Activated gamma-delta T cell treated with anti-CD3 and anti-CD28 coated beads, Interleukin-2, amount 50 U/mL, for 16 hours (primary cell): ENCODE measurements around the gene XDH.

Experiments
- DNase-seq: peaks from one replicate; pipeline ENCODE4 v3.0.0-alpha.2; 2020; ENCODE audit warnings: low read depth

XDH gene

DNA sequence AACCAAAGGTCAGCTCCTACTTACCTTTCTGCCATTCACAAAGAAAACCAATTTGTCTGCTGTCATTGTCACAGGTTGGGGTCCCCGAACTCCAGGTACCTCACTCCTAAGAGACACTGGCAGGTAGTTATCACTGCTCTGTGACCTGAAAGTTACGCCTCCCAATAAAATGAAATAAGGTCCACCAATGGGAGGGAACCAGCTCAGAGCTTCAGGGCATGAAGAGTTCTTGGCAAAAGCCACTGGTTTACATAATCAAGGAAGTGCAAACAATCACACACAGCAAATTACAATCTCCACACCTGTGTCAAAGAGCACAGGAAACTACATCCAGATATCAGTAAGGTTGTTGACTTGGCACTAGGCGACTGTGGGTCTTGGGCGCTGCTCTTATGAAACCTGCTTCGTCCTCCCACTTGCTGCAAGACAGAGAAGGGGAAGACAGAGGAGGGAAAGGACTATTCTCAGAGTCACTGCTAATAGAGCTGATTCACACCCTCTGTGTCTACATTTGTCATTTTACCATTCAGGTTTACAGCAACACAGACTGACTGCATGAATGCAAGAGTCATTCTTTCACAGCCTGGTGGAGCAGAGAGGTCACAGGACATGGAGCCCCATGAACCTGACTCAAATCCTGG, at the start of gene XDH:
TSS of gene XDH (minus strand) at position 142 of the 641 bp plus-strand sequence. CDS start at position 66, 76 bp downstream.
- DNase-seq: no peak

DNA sequence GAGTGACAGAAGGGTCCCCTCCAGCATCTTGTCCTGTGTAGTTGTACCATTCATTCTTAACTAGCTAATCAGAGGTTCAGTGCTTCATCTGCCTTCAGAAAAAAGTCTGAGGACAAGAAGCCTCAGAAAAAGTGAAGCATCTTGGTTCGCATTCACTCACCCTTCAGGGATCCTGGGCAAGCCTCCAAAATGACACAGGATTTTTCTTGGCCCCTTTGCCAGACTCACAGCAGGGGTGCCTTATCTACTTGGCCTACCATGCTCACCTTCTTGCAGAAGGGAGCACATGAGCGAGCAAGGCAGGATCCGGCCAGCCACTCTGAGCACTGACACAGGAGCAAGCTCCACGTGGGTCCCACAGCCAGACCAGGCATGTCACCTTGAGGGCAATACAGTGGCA, 43.1 kb upstream of the XDH start:
- no peak for DNase-seq

DNA sequence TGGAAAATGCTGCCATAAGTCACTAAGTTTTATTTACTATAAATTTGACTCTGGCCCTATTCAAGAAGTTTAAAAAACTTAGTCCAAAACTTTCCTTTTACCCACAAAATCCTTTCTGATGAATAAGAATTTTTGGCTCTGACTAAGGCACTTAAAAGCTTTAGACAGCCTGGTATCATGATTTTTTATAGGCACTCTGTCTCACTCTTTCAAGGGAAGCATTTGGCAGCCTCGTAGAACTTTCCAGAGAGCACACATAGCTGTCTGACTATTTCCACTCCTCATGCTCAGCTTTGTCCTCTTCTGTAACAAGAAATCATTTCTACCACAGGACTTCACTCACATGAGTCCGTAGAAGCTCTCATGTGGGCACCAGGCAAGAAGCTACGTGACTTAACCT, 32.3 kb upstream of the XDH start:
- DNase-seq: no peak

DNA sequence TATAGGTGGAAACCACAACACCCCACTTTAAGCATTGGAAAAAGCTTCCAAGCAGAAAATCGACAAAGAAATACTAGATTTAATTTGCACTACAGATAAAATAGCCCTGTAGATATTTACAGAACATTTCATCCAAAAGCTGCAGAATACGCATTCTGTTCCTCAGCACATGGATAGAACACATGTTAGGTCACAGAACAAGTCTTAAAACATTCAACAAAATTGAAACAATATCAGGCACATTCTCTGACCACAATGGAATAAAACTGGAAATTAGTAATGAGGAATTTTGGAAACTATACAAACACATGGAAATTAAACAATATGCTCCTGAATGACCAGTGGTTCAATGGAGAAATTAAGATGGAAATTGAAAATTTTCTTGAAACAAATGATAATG, 27.8 kb upstream of the XDH start:
- no peak for DNase-seq

DNA sequence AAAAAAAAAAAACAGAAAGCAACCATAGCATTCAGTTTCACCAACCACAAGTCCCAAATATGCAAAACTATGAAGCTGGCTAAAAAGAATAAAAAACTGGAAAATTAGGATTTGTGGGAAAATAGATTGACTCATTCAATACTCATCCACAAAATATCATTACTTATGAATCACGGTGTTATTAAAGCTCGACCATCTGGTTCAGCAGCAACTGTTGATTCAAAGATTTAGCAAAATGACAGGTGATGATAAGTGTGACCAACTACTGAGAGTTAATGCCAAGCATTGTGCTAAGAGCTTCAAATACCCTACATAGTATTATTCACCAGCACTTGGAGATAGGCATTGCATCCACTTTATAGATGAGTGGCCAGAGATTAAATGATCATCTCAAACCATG, 26.2 kb upstream of the XDH start:
- DNase-seq: no peak

DNA sequence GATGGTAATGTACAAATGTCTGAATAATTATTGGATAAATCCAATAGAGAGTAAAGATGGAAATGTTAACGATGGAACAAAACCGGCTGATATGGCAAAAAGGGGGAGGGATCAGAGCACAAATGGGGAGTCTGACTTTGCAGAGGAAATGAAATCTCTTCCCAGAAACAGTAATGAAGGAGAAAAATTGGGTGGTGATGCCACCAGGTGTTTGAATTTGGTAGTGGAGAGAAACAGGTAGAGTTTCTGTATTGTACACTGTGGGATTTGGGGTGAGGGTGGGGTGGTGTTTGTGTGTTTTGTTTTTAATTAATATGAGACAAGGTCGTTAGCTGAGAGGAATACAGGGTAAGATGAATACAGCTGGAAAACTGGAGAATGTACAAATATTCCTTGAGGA, 20.4 kb upstream of the XDH start:
- no peak for DNase-seq

DNA sequence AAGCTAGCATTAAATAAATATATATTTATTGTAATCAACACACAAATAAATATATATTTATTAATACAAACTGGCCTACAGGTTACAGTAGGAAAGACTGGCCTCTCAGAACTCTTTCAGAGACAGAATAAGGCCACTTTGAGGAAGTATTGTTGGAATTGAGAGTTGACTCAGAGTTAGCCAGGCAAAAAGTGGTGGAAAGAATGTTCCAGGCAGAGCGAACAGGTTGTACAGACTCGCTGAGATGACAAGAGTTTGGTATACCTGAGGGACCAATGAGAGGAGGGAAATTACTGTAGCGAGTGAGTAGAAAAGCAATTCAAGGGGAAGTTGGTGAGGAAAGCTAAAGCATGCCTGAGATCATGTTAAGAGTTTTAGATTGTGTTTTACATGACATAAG, 19.0 kb upstream of the XDH start:
- DNase-seq: no peak

DNA sequence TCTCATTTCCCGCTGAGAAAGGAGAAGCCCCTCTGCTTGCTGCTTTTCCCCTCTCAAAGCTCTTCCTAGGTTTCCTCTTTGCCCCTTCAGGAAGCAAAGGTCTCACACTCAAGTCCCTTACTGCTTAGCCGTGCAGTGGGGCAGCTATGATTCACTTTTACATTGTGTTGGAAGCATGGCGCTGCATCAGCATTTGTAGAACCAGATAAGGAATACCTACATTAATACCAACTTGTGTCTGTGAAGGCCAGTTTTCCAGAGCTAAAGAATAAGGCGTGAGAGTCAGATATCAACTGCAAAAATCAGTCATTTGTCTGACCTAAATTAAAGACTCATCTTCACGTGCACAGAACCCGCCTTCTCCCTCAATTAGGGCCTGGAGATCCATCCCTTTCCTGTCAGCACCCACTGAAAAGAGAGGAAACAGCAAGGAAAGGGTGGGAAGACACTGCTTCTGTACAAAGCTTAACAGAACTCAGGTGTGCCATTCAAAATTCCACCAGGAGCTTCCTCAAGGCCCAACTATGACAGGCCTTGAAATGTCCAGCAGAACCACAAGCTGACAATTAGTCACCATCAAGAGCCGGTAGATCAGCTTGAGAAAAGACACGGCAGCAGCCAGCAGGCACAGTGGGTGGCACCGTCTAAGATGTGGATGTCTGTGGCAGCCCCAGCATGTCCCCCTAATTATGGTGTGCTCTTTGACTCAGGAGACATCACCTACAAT, 16.1 kb upstream of the XDH start:
- DNase-seq: no peak

DNA sequence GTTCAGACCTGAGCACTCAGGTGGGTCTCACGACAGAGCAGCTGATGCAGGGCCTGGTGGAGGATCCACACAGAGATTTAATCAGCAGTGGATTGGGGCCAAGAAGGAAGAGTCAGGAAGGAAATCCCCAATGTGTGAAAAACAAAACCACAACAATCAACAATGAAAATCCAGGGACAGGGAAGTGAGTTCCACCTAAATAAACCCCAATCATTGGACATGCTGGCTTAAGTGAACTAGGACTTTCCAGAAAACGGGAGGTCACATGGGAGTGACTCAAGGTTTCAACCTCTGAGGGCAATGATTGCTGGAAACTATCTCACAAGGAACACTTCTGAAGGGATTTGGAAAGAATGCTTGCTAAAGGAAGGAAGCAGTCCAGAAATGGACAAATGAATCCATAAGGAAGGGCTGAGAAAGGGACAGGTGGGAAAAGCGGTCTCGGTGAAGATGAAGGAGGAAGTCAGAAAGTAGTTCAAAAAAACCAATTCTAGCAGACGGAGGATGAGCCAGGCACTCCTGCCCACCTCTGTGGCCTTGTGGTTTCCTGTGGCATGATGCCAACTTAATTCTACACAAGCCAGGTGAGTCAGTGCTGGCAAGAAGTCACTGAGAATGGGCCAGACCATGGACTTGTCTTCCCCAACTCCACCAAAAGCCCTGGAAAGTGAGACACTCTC, 15.4 kb upstream of the XDH start:
- no peak for DNase-seq

DNA sequence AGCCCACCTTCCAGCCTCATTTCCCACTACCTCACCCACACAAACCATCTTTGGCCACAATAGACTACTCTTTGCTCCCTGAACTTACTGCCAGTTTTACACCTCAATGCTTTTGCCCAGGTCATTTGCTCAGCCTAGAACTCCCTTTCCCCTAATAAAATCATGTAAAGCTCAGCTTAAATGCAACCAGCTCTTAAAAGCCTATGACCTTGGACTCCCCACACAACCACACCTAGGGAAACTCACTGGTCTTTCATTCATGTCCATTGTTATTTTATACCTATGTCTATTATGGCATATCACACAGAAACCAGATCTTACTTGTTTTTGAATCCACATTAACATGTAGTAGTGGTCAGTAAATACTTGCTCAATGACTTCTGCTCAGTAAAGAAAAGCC, 14.5 kb upstream of the XDH start:
- no peak for DNase-seq

DNA sequence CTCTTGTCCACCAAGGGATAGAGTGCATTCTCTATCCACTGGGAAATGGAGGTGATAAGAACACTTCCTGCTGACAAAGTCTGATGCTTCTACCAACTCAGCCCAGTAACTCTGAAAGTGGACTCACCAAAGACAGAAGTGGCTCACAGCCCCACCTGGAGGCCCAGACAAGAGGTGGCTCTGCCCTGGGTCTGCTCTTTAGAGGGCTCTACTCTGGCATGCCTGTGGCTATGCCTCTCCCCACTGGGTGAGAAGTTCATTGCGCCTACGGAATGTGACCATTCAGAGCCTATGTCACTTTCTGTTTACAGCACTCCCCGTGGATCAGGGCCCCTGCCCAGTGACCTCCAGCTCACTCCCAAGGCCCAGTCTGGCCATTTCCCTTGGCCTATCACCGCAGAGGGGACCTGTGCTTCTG, 13.5 kb upstream of the XDH start:
- no peak for DNase-seq

DNA sequence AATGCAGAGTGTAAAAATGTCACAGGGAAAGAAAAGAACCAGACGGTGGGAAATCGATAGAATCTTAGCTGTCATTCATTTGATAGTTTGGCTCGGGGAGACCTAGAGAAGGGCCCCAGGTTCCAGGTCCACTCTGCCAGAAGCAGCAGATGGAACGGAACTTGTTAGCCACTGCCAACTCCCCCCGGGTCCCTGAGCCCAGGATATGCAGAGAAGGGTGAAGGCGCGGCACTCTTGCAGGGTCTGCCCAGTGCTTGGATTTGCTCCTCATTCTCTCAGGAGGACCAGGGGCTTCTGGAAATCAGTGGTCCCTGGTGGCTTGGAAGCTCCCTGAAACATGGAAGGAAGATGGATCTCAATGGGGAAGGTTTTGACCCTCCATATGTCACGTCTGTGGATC, 11.6 kb upstream of the XDH start:
- no peak for DNase-seq

DNA sequence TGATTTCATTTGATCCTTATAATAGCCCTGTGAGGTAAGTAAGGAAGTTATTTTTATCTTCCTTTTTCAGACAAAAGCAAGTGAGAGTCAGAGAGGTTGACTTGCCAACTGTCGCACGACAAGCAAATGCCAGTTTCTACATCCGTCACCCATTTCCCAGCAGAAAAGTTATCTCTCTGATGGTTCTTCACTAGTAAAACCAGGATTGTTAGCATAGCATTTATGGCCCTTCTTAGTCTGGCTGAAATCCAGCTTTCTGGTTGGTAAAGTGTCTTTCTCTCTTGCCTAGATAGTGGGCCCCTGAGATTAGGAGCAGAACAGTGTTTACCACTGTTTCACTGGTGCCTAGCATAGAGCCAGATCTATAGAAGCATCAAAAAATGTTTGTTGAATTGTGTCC, 7.1 kb upstream of the XDH start:
- DNase-seq: no peak

DNA sequence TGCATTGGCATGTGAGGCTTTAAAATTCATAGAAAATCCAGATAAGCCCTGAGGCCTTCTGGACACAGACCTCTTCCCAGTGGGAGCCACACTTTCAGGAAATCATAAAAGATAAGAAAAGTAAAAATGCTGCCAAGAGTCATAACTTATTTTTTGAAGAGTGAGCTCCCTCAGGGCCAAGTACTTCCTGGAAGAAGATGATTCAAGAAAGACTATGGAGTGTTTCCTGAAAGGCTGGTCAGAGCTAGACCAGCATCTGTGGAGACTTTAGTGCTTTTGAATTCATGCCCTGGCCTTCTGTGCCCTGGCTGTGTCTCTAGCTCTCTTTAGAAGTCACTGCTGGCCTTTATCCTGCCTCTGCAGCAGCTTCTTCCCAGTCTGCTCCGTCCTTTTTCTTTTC, 6.4 kb upstream of the XDH start:
- DNase-seq: no peak

DNA sequence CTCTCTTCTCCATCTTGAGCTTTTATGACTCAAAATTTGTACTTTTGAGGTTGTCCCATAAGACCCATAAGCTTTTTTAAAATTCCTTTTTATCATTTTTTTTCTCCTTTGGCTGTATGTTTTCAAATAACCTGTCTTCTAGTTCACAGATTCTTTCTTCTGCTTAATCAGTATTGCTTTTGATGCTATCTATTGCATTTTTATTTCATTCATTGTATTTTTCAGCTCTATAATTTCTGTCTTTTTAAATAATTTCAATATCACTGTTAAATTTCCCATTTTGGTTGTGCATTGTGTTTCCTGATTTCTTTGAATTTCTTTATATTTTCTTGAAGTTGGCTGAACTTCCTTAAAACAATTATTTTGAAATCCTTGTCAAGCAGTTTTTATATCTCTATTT, 4.8 kb upstream of the XDH start:
- no peak for DNase-seq

DNA sequence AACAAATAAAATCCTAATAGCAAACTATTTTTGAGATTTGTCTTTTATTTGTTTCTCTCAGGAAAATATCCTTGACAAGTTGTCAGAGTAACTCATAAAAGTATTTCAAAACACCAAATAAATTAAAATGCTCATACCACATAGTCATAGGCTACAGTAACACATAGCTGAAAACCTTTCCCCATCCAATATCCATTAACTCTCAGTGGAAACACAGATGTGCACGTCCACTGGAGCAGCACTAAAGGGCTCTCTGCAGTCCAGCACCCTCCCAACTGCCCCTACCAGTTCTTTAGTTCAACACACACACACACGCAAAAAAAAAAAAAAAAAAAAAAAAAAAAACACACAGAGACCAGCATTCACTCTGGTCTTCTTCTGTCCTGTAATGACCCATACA, 879 bp upstream of the XDH start:
- DNase-seq: no peak

DNA sequence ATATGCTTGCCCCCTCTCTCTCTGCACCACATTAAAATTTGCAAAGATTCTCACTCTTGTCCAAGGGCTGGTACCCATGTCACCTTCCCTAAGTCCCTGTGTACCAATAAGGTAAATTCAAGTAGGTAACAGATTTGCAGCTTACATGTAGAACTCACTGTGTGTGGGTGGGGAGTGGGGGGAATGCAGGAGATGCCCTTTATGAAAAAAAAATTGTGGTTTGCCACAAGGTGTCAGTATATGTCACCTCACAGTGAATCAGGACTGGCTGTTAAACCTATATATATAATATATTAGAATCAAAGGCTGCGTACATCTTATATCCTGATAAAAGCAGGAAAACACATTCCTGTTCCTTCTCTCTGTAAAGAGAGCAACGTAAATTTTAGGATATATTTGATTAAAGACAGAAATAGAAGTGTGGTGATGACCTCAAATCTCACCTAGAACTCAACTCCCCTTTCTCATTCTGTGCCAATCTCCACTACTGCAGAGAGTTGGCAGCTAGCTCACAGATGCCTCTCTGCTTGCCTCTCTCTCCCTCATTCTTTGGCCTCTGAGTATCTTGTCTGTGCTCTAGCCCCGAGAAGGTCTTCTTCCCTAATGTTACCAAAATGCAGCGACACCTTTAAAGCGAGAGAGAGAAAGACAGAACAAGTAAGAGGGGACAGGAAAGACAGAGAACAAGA, 536 bp downstream of the XDH start:
- DNase-seq: no peak

DNA sequence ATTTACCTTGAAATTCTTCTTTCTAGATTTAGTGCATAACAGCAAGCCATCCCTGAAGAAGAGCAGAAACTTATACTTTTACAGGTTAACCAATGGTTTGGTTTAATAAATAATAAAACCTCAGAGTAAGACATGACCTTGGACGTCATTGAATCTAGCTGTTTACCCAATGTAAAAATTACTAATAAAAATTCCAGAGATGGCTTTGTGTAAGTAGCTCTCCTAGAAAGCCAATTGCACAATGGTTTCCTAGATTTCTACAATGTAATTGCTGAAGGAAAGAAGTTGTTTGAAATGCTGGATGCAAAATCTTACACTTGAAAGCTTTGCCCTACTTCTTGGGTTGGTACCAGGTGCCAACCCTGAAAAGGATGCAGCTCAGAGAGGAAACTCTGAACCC, 1.5 kb downstream of the XDH start:
- no peak for DNase-seq

DNA sequence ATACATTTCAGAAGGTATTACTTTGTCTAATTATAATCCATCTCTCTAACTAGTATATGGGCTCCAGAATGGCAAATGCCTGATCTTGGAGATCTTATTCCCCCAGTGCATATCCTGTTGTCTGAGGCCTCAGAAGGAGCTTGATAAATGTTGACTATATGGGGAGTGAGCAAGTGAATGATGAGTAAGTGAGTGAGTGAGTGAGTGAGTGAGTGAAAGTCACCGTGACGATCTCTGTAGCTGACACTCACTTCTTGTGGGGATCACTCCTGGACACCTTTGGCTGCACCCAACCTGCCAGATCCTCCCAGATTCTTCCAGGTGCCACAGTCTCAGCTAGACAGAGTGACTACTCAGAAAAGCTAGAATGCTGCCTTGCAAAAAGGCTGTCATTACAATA, 2.8 kb downstream of the XDH start:
- no peak for DNase-seq

DNA sequence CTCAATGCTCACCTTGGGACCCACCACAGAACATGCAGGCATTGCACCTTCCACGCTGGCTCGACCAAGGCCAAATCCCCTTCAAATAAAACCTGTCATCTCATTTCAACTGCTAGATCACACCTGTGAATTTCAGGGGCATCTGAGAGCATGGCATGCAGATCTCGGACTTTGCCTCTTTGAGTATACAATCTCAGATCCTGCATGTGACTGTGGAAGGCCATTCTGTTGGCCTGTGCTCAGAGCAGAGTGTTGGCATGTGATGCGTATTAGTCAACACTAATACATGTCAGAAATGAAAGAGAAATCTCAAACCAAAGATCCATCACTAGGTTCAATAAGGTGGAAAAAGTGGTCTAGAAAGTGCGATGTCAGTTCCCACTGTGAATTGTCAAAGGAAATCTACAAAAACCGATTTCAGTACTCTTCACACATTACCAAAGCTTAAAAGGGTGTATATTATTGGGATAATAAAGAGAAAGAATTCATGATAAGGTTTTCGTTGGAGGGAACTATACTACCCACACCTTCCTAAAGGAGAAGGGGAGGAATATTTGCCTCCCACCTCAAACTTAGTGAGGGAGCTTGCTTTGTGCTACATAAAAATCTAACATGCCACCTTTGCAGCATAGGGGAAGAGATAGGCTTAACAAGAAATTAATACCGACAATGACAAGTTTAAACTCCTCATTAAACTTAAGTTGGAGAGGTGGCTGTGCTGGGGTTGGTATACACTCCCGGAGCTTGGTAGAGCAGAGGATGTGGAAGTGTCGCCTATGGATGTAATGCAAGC, 7.8 kb downstream of the XDH start:
- no peak for DNase-seq

DNA sequence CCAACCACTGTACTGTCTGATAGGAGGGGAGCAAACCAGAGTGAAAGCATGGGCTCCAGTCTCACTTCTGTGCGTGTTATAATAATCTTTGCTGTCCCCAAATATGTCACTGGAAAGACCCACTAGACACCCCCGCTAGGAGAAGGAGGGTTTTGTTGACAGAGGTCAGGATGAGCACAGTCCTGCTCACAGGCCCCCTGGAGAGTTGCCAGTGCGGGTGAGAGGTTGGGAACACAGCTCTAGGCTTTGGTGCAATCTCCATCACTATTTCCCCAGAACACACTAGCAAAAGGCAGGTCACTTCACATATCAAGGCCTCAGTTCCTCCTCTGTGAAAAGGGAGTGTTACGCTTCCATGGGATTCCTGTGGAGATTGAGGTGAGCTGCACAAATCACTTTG, 9.7 kb downstream of the XDH start:
- DNase-seq: no peak

DNA sequence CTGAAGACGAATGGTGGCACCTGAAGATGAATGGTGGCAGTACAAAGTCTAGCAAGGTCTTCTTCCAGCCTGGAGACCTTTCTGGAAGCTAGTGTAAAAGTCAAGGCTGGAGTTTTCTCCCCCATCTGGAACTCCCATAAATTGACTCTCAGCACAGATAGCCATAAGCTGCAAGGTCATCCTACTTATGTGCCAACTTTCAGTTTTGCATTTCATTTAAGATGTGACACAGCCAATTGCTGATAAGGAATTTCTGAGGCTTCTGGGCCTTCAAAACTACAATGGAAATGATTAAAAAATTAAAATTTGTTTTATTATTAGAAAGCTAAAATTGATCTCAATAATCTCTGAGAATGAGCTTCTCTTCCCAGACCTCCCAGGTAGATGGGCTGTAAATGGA, 10.2 kb downstream of the XDH start:
- DNase-seq: no peak
